ENCODE measurements around the gene PSMD3.
"Not testable (repeated sequence)": the region's sequence is repeated elsewhere in the genome, so short reads cannot be mapped to it uniquely, and the experiment has no call there.

PSMD3 gene

DNA sequence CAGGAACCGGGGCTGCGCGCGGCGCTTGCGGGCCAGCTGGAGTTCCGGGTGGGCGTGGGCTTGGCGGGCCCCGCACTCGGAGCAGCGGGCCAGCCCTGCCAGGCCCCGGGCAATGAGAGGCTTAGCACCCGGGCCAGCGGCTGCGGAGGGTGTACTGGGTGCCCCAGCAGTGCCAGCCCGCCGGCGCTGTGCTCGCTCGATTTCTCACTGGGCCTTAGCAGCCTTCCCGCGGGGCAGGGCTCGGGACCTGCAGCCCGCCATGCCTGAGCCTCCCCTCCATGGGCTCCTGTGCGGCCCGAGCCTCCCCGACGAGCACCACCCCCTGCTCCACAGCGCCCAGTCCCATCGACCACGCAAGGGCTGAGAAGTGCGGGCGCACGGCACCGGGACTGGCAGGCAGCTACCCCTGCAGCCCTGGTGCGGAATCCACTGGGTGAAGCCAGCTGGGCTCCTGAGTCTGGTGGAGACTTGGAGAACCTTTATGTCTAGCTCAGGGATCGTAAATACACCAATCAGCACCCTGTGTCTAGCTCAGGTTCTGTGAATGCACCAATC lies 30.4 kb downstream of the PSMD3 start:
- H3K4me1 Mint-ChIP-seq; H3K27ac Mint-ChIP-seq (ENCODE audit: low read depth); H3K9me3 Mint-ChIP-seq; H3K27me3 Mint-ChIP-seq; DNase-seq (ENCODE audit: low spot score in 2 of 2); H3K4me3 Mint-ChIP-seq; ATAC-seq (replicated peaks; ENCODE audit: extremely low read depth, poor library complexity, severe bottlenecking); H3K36me3 Mint-ChIP-seq (ENCODE audit: insufficient read depth): not testable (repeated sequence)

DNA sequence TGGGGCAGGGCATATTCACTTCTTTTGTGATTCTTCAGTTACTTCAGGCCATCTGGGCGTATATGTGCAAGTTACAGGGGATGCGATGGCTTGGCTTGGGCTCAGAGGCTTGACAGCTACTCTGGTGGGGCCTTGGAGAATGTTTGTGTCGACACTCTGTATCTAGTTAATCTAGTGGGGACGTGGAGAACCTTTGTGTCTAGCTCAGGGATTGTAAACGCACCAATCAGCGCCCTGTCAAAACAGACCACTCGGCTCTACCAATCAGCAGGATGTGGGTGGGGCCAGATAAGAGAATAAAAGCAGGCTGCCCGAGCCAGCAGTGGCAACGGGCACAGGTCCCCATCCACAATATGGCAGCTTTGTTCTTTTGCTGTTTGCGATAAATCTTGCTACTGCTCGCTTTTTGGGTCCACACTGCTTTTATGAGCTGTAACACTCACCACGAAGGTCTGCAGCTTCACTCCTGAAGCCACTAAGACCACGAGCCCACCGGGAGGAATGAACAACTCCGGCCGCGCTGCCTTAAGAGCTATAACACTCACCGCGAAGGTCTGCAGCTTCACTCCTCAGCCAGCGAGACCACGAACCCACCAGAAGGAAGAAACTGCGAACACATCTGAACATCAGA lies 31.5 kb downstream of the PSMD3 start:
- not testable (repeated sequence) for H3K27me3 Mint-ChIP-seq; ATAC-seq (replicated peaks; ENCODE audit: extremely low read depth, poor library complexity, severe bottlenecking); H3K36me3 Mint-ChIP-seq (ENCODE audit: insufficient read depth); DNase-seq (ENCODE audit: low spot score in 2 of 2); H3K27ac Mint-ChIP-seq (ENCODE audit: low read depth); H3K4me3 Mint-ChIP-seq; H3K4me1 Mint-ChIP-seq; H3K9me3 Mint-ChIP-seq

GRCh38 chr17:40014375-40014980 lies 33.9 kb downstream of the PSMD3 start:
- H3K27me3 Mint-ChIP-seq, result no peaks in the 10 kb centered on the region
- H3K9me3 Mint-ChIP-seq, result no peaks in the 10 kb centered on the region
- peaks cover 6% of the 10 kb centered on the region for H3K36me3 Mint-ChIP-seq (ENCODE audit: insufficient read depth)
- peaks cover 6% of the 10 kb centered on the region for H3K4me1 Mint-ChIP-seq
- H3K4me3 Mint-ChIP-seq, result no peak overlapping the region
- no peak for ATAC-seq (replicated peaks; ENCODE audit: extremely low read depth, poor library complexity, severe bottlenecking)
- no peak for DNase-seq (ENCODE audit: low spot score in 2 of 2)
- H3K27ac Mint-ChIP-seq (ENCODE audit: low read depth), result no peak overlapping the region

- H3K27ac Mint-ChIP-seq (ENCODE audit: low read depth), result no peak within 1 kb of the TSS
- H3K36me3 Mint-ChIP-seq (ENCODE audit: insufficient read depth), result peaks cover 7% of the 10 kb centered on the region
- ATAC-seq (replicated peaks; ENCODE audit: extremely low read depth, poor library complexity, severe bottlenecking) (no peak), DNase-seq (ENCODE audit: low spot score in 2 of 2) (no peak)
- H3K4me1 Mint-ChIP-seq, result peaks cover 6% of the 10 kb centered on the region
- no peaks in the 10 kb centered on the region for H3K9me3 Mint-ChIP-seq
- no peaks in the 10 kb centered on the region for H3K27me3 Mint-ChIP-seq
- no peak within 1 kb of the TSS for H3K4me3 Mint-ChIP-seq
These were observed 34.7 kb downstream of the PSMD3 start, which contains the start of gene CSF3 for GRCh38 chr17:40015005-40015997. Gene CSF3, plus strand, starts transcription at chr17:40015440. Its CDS starts 35 bp downstream, at chr17:40015475.

- Mint-ChIP-seq H3K27me3 (no peaks in the 10 kb centered on the region), H3K36me3 (ENCODE audit: insufficient read depth) (peaks cover 13% of the 10 kb centered on the region), H3K9me3 (no peaks in the 10 kb centered on the region), H3K4me1 (peaks cover 6% of the 10 kb centered on the region), H3K4me3 (no peak overlapping the region), H3K27ac (ENCODE audit: low read depth) (no peak overlapping the region)
- no peak for ATAC-seq (replicated peaks; ENCODE audit: extremely low read depth, poor library complexity, severe bottlenecking)
- no peak for DNase-seq (ENCODE audit: low spot score in 2 of 2)
These were observed 35.7 kb downstream of the PSMD3 start for GRCh38 chr17:40015998-40016985.

DNA sequence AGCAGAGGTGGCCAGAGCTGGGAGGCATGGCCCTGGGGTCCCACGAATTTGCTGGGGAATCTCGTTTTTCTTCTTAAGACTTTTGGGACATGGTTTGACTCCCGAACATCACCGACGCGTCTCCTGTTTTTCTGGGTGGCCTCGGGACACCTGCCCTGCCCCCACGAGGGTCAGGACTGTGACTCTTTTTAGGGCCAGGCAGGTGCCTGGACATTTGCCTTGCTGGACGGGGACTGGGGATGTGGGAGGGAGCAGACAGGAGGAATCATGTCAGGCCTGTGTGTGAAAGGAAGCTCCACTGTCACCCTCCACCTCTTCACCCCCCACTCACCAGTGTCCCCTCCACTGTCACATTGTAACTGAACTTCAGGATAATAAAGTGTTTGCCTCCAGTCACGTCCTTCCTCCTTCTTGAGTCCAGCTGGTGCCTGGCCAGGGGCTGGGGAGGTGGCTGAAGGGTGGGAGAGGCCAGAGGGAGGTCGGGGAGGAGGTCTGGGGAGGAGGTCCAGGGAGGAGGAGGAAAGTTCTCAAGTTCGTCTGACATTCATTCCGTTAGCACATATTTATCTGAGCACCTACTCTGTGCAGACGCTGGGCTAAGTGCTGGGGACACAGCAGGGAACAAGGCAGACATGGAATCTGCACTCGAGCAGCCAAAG lies 36.9 kb downstream of the PSMD3 start:
- H3K27me3 Mint-ChIP-seq, result no peaks in the 10 kb centered on the region
- no peak for DNase-seq (ENCODE audit: low spot score in 2 of 2)
- peaks cover 6% of the 10 kb centered on the region for H3K4me1 Mint-ChIP-seq
- H3K9me3 Mint-ChIP-seq, result no peaks in the 10 kb centered on the region
- no peak overlapping the region for H3K4me3 Mint-ChIP-seq
- ATAC-seq (replicated peaks; ENCODE audit: extremely low read depth, poor library complexity, severe bottlenecking), result no peak
- no peak overlapping the region for H3K27ac Mint-ChIP-seq (ENCODE audit: low read depth)
- H3K36me3 Mint-ChIP-seq (ENCODE audit: insufficient read depth), result peaks cover 14% of the 10 kb centered on the region

GRCh38 chr17:40018211-40019121 lies 37.9 kb downstream of the PSMD3 start:
- Mint-ChIP-seq H3K27ac (ENCODE audit: low read depth) (no peak overlapping the region), H3K4me1 (peaks cover 5% of the 10 kb centered on the region), H3K9me3 (no peaks in the 10 kb centered on the region), H3K27me3 (no peaks in the 10 kb centered on the region), H3K36me3 (ENCODE audit: insufficient read depth) (peaks cover 14% of the 10 kb centered on the region), H3K4me3 (no peak overlapping the region)
- DNase-seq (ENCODE audit: low spot score in 2 of 2) (no peak), ATAC-seq (replicated peaks; ENCODE audit: extremely low read depth, poor library complexity, severe bottlenecking) (no peak)

GRCh38 chr17:40019140-40019991 lies 38.8 kb downstream of the PSMD3 start:
- no peak overlapping the region for H3K4me3 Mint-ChIP-seq
- DNase-seq (ENCODE audit: low spot score in 2 of 2) (no peak), ATAC-seq (replicated peaks; ENCODE audit: extremely low read depth, poor library complexity, severe bottlenecking) (no peak)
- peaks cover 16% of the 10 kb centered on the region for H3K36me3 Mint-ChIP-seq (ENCODE audit: insufficient read depth)
- H3K9me3 Mint-ChIP-seq, result no peaks in the 10 kb centered on the region
- no peaks in the 10 kb centered on the region for H3K27me3 Mint-ChIP-seq
- no peak overlapping the region for H3K27ac Mint-ChIP-seq (ENCODE audit: low read depth)
- H3K4me1 Mint-ChIP-seq, result no peaks in the 10 kb centered on the region

- Mint-ChIP-seq H3K36me3 (ENCODE audit: insufficient read depth) (peaks cover 20% of the 10 kb centered on the region), H3K9me3 (no peaks in the 10 kb centered on the region)
These were observed 39.5 kb downstream of the PSMD3 start for GRCh38 chr17:40020146-40020545.

DNA sequence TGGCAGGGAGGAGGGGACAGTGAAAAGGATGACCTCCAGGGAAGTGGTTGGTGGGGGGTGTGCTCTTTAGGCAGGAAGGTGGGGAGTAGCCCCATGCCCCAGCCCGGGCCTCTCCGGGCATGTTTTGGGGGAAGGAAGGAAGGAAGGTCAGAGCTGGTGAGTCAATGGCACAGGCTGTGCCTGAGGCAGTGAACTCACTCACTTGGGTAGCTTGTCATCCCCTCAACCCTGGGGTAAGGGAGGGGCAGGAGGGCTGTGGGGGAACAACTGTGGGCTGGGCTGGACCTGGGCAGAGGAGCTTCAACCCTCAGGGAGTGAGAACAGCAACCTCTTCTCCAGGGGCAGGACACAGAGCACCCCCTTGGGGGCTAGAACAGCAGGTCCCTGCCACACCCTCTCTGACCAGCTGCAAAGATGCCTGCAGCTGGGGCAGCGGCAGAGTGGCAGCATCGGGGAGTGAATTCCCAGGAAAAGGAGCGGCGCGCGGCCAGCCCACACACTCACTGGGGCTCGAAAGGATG lies 40.9 kb downstream of the PSMD3 start:
- H3K27me3 Mint-ChIP-seq, result no peaks in the 10 kb centered on the region
- no peak overlapping the region for H3K27ac Mint-ChIP-seq (ENCODE audit: low read depth)
- no peak for DNase-seq (ENCODE audit: low spot score in 2 of 2)
- no peak overlapping the region for H3K4me3 Mint-ChIP-seq
- peaks cover 20% of the 10 kb centered on the region for H3K36me3 Mint-ChIP-seq (ENCODE audit: insufficient read depth)
- peaks cover 13% of the 10 kb centered on the region for H3K4me1 Mint-ChIP-seq
- ATAC-seq (replicated peaks; ENCODE audit: extremely low read depth, poor library complexity, severe bottlenecking), result no peak
- no peaks in the 10 kb centered on the region for H3K9me3 Mint-ChIP-seq

More at GRCh38 chr17:40020146-40020545, 39.5 kb downstream of the PSMD3 start:
- DNase-seq (ENCODE audit: low spot score in 2 of 2), result no peak
- H3K4me1 Mint-ChIP-seq, result no peaks in the 10 kb centered on the region
- H3K27ac Mint-ChIP-seq (ENCODE audit: low read depth), result no peak overlapping the region
- H3K4me3 Mint-ChIP-seq, result no peak overlapping the region
- no peak for ATAC-seq (replicated peaks; ENCODE audit: extremely low read depth, poor library complexity, severe bottlenecking)
- no peaks in the 10 kb centered on the region for H3K27me3 Mint-ChIP-seq

All from central memory CD8-positive, alpha-beta T cell (primary cell).